GM18520 (cell line): ENCODE measurements around the gene CTIF.

Experiments
- ATAC-seq: cut with Tn5 transposase; IDR thresholded peaks from one replicate; pipeline ENCODE4 v1.9.1; 2021; ENCODE audit not compliant: unreplicated experiment

Gene CTIF

GRCh38 chr18:48617844-48618497 is 79.1 kb downstream of the CTIF start:
- ATAC-seq: no peak

DNA sequence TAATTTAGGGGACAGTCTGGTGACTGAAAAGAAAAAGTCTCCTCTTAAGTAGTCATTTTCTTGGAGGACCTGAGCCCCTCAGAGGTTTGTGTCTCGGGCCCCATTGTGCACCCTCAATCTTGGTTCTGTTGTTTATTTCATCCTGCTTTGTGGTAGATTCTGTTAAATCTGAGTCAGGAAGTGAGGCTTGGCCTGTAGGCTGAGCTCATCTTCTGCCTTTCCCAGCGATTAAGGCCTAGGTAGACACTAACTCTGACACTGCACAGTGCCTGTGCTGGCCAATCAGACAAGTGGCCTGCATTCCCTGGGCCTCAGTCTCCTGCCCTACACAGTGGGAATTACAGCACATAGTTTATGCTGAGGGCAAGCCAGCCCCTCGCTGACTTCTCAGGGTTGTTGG is 80.2 kb downstream of the CTIF start:
- ATAC-seq: no peak

GRCh38 chr18:48619501-48619900 is 80.7 kb downstream of the CTIF start:
- ATAC-seq: no peak

GRCh38 chr18:48620071-48620470 is 81.2 kb downstream of the CTIF start:
- no peak for ATAC-seq

GRCh38 chr18:48621240-48621639 is 82.4 kb downstream of the CTIF start:
- ATAC-seq: no peak

- ATAC-seq: no peak
Observed at GRCh38 chr18:48621815-48622555, 83.2 kb downstream of the CTIF start.

DNA sequence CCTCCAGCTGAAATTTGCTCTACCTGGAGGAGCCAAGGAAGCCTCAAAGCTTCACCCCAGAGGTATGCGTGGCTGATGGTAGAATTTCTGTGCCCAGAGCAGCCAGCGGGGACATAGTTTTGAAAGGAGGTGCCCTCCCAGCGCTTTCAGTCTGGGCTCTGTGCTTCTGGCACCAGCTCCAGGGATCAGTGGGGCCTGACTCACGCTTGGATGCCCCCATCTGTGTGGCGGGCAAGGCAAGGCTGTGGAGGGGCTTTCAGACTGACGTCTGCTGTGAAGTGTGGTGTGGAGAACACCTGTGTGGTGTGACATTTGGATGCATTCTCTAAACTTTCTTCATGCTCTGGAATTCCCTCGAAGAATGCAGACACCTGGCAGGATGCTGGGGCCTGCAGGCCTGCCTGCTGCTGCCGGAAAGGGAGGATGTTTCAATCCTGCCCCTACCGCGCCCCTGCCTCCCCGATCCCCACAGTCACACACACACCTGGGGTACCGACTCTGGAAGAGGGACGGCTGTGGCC is 84.1 kb downstream of the CTIF start:
- ATAC-seq: no peak

- ATAC-seq: no peak
Observed at GRCh38 chr18:48623468-48624235, 84.8 kb downstream of the CTIF start.

DNA sequence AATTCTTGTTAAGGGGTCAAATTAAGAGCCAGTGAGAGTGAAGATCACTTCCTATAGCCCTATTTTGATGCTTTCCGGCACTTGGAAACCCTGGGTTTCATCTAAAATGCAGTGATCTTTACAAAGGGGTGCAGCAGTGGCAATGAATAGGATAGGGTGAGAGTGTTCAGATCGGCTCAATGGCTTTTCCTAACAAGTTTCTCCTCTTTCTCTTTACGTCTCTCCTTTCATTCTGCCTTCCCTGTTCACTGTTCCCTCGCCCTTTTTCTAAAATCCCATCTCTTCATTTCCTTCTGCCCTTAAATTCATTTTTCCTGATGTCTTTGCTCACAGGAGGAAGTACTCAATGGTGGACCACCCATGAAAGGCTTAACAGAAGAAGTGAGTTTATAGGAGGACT is 86.0 kb downstream of the CTIF start:
- no peak for ATAC-seq

DNA sequence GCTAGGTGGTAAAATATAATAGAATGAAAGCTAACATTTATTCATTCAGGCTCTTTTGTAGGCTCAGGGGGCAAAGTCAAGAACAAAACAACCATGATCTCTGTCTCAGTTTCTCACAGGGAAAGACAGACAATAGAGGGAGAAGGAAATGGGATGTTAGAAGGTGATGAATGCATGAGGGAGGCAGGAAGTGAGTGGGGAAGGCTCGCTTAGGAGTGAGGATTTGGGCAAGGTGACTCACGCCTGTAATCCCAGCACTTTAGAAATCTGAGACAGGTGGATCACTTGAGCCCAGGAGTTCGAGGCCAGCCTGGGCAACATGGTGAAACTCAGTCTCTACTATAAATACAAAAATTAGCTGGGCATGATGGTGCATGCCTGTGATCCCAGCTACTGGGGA is 88.4 kb downstream of the CTIF start:
- no peak for ATAC-seq

- no peak for ATAC-seq
Observed at GRCh38 chr18:48629730-48630324, 91.0 kb downstream of the CTIF start.

GRCh38 chr18:48631851-48632250 is 93.0 kb downstream of the CTIF start:
- no peak for ATAC-seq

GRCh38 chr18:48632676-48633257 is 93.9 kb downstream of the CTIF start:
- no peak for ATAC-seq

DNA sequence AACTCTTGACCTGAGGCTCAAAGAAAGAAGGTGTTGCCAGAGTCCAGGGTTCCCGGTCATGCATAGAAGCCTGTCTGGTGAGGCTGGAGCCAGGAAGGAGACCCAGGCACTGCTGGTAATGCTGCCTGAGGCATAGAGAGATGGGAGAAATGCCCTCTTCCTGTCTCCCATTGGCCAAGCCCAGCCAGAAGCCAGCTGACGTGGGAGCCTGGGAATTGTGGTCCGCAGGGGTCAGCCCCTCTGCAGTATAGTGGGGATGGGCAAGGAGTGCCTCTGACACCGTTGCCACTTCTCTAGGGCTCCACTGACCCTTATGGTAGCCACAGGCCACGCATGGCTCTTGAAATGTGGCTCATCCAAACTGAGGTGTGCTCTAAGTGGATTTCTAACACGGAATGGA is 95.7 kb downstream of the CTIF start:
- no peak for ATAC-seq

- ATAC-seq: no peak
Observed at GRCh38 chr18:48634975-48635374, 96.1 kb downstream of the CTIF start.

DNA sequence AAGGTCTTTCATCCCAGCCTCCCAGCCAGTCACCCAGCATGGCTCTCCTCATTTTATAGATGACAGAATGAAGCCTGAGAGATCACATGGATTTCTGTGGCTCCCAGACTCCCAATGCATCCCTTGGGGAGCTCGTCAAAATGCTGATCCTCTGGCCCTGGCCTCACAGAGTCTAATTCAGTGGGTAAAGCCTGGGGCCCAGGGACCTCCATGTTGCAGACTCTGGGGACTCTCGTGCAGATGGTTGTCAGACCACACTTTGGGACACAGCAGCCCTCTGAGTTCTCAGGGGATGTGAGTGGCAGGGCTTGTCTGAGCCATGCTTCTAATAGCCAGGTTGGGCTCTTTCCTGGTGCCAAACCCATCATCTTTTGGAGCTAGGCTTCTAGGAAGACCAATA is 97.0 kb downstream of the CTIF start:
- no peak for ATAC-seq

GRCh38 chr18:48636436-48636835 is 97.6 kb downstream of the CTIF start:
- ATAC-seq: no peak

GRCh38 chr18:48637081-48637990 is 98.5 kb downstream of the CTIF start:
- ATAC-seq: no peak

DNA sequence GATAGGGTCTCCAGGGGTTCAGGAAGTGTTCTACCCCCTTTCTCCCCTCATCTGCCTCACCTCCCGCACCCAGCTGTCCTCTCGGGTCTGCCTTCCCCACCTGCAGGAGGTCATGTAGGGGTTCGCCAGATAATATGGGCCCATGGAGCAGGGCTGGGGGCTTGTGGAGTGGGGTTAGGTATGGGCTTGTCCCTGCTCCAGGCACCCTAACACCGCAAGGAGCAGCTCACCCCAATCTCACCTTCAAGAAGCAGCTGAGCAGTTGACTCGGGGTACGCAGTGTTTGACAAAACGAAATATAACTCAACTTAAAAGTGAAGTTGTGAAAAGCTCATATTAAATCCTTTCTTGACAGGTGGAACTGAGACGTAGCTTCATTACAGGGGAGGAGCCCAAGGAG is 99.6 kb downstream of the CTIF start:
- no peak for ATAC-seq
